GM23338 (cell line): ENCODE measurements around the gene SUCLG1. TPM values are rescaled to one million over a fixed set of nuclear protein-coding genes. Genes with fewer than 3 reads are reported as not detected.

Source experiments
- CREB1 ChIP-seq: fragments of 250-450 bp; sonication (Bioruptor Pico); IDR thresholded peaks from 2 replicates; pipeline ENCODE4 v1.5.0; 2020; ENCODE audit warnings: low read depth, mild to moderate bottlenecking, moderate library complexity
- ETS1 ChIP-seq: IDR thresholded peaks from 2 replicates; pipeline ENCODE4 v1.6.1; 2016; ENCODE audit warnings: antibody characterized with exemption
- EZH2phosphoT487 ChIP-seq: fragments of 200-600 bp; sonication (generic); IDR thresholded peaks from one replicate; pipeline ENCODE4 v1.8.1; 2018; ENCODE audit warnings: antibody characterized with exemption; ENCODE audit not compliant: unreplicated experiment
- REST ChIP-seq: IDR thresholded peaks from one replicate; pipeline ENCODE4 v1.6.1; 2018; ENCODE audit warnings: antibody characterized with exemption; ENCODE audit not compliant: unreplicated experiment
- ZNF114 ChIP-seq: fragments of 250-450 bp; sonication (Bioruptor Pico); IDR thresholded peaks from 2 replicates; pipeline ENCODE4 v1.5.0; 2020; ENCODE audit warnings: mild to moderate bottlenecking, moderate library complexity
- ZNF462 ChIP-seq: fragments of 250-450 bp; sonication (Bioruptor Pico); IDR thresholded peaks from 2 replicates; pipeline ENCODE4 v1.5.0; 2020; ENCODE audit warnings: mild to moderate bottlenecking, moderate library complexity
- polyA plus RNA-seq: library from polyadenylated mRNA; unstranded; fragments of >200 nt; fragmentation: Nextera tagmentation; extraction: Ambion mirVana; gene quantifications from 2 replicates; pipeline ENCODE4 v1.2.1, GENCODE V29; 2016
- total RNA-seq: library from RNA; depleted of rRNA; stranded (reverse); fragments of >200 nt; shearing (Covaris generic); gene quantifications from 2 replicates; pipeline ENCODE4 v1.2.3, GENCODE V29; 2014

The SUCLG1 gene
- total and polyA plus RNA-seq, 2 experiments from 2014 or later, result 24.3 to 36.0 TPM

GRCh38 chr2:84454581-84454980 is 4.5 kb downstream of the SUCLG1 start (continued):
- TF ChIP-seq ZNF462 (CRISPR knock-in tag) (no peak), REST (no peak), ETS1 (no peak), EZH2phosphoT487 (no peak), ZNF114 (no peak), CREB1 (CRISPR knock-in tag) (no peak)
